ENCODE measurements around the gene DPH6.

DPH6 gene

DNA sequence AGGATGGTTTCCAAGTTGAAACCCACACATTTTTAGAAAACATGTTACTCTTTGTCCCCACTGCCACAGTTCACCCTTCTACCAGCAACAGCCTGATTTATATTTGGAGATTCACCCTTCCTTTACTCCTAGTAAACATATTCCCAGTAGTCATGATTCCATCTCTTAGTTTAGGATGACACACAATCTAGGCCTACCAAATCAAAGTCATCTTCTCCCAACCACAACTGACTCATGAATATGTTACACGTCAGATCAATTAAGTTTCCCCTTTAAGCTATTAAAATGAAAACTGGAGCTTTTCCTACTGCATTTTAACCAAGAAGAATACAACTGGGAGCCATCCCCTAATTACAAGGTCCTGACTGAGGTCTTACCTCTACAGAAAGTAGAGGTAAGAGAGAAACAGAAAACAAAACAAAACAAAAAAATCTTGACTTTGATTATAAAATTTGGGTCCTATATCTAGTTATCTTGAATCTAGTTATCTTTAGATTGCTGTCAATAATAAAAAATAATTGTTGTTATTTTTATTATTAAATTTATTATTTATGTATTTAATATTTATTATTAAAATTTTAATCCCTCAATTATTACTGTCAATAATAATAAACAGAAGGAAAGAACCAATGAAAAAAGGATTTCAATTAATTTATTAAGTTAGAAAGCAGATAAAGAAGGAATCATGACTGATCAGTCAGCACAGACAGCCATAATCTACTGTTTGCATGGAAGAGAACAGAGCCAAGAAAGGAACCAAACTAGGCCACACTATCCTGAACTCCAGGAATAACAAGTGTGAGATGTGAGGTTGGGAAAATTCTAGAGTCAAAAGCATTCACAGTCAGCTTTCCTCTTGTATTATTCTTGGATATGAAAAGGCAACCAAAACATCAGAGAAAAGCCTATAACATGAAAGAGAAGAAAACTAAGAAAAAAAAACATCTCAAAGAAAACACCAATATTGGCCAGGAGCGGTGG lies 12.5 kb downstream of the DPH6 start:
- H3K27ac ChIP-seq = no peak overlapping the region
- no peak overlapping the region for H3K9ac ChIP-seq (ENCODE audit: insufficient read length)
- peaks cover 45% of the 10 kb centered on the region for H3K36me3 ChIP-seq (ENCODE audit: insufficient read depth, low read length)
- H3K9me3 ChIP-seq (ENCODE audit: low read depth, low read length) = no peaks in the 10 kb centered on the region
- no peak for DNase-seq (ENCODE audit: low read depth, low spot score)
- no peak overlapping the region for H3K4me3 ChIP-seq
- TF ChIP-seq POLR2AphosphoS5 (IDR thresholded peaks at IDR 0.05; ENCODE audit: borderline replicate concordance, low read depth, low read length) (no peak), EZH2 (IDR thresholded peaks at IDR 0.05) (no peak), FOXP2 (optimal IDR thresholded peaks at IDR 0.05; ENCODE audit: control extremely low read depth, extremely low read length, insufficient read depth) (no peak)

DNA sequence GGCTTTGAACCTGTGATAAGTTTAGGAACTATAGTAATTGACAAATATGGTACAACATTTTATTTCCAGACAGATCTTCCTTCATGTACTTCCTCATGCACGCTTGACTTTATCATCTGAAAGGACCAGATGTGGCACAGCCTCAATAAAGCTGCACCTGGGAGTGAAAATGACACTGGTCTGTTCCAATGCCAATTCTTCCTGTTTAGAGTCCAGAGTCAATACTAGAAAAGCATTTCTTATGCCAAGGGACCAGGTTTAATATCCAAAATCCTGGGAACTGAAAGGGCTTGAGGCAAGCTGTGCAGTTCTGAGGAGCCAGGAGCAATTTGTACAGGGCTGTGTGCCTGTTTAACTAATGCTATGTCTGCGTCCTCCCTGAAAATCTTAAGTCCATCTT lies 15.3 kb downstream of the DPH6 start:
- DNase-seq (ENCODE audit: low read depth, low spot score) = no peak
- TF ChIP-seq EZH2 (IDR thresholded peaks at IDR 0.05) (no peak), FOXP2 (optimal IDR thresholded peaks at IDR 0.05; ENCODE audit: control extremely low read depth, extremely low read length, insufficient read depth) (no peak)
- Histone ChIP-seq H3K9me3 (ENCODE audit: low read depth, low read length) (no peaks in the 10 kb centered on the region), H3K9ac (ENCODE audit: insufficient read length) (no peak overlapping the region), H3K4me3 (no peak overlapping the region), H3K27ac (no peak overlapping the region), H3K36me3 (ENCODE audit: insufficient read depth, low read length) (peaks cover 26% of the 10 kb centered on the region)

DNA sequence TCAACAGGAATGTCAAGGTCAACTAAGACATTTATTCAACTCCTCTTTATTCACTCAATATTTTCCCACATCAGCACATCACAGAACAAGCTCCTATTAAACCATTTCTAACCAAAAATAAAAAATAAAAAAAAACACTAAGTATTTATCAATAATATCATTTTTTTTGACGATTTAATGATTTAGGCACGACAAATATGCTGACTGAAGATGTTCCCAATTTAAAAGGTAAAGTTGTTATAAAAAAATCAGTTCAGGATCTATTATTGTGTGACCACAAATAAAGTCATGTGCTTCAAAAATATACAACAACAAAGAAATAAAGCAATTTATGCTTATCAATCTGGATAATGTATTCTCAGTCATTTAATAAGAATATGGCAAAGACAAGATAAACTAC lies 16.2 kb downstream of the DPH6 start:
- peaks cover 26% of the 10 kb centered on the region for H3K36me3 ChIP-seq (ENCODE audit: insufficient read depth, low read length)
- no peaks in the 10 kb centered on the region for H3K9me3 ChIP-seq (ENCODE audit: low read depth, low read length)
- no peak overlapping the region for H3K9ac ChIP-seq (ENCODE audit: insufficient read length)
- no peak for DNase-seq (ENCODE audit: low read depth, low spot score)
- TF ChIP-seq FOXP2 (optimal IDR thresholded peaks at IDR 0.05; ENCODE audit: control extremely low read depth, extremely low read length, insufficient read depth) (no peak), EZH2 (IDR thresholded peaks at IDR 0.05) (no peak), POLR2AphosphoS5 (IDR thresholded peaks at IDR 0.05; ENCODE audit: borderline replicate concordance, low read depth, low read length) (no peak)
- no peak overlapping the region for H3K4me3 ChIP-seq
- no peak overlapping the region for H3K27ac ChIP-seq

DNA sequence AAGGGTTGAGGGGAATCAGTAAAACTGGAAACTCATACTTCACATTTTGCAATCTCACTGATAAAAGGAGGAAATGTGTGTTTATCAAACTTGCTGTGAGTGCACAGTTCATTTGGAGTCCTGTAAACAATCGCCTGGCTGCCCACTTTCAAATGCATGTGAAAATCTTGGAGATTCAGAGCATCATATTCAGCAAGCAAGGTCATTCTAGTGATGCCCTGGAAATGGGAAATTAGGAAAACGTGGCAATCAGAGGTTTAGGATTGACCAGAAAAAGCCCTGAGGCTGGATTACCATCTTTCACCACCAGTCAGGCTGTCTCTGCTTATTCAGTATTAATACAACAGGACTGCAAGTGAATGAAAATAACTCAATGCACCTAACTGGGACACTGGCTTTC lies 23.9 kb downstream of the DPH6 start:
- Histone ChIP-seq H3K9me3 (ENCODE audit: low read depth, low read length) (no peaks in the 10 kb centered on the region), H3K27ac (no peak overlapping the region), H3K9ac (ENCODE audit: insufficient read length) (no peak overlapping the region), H3K4me3 (no peak overlapping the region), H3K36me3 (ENCODE audit: insufficient read depth, low read length) (no peaks in the 10 kb centered on the region)
- no peak for DNase-seq (ENCODE audit: low read depth, low spot score)
- no peak for TF ChIP-seq FOXP2 (optimal IDR thresholded peaks at IDR 0.05; ENCODE audit: control extremely low read depth, extremely low read length, insufficient read depth)
- TF ChIP-seq EZH2 (IDR thresholded peaks at IDR 0.05) = no peak
- no peak for TF ChIP-seq POLR2AphosphoS5 (IDR thresholded peaks at IDR 0.05; ENCODE audit: borderline replicate concordance, low read depth, low read length)

DNA sequence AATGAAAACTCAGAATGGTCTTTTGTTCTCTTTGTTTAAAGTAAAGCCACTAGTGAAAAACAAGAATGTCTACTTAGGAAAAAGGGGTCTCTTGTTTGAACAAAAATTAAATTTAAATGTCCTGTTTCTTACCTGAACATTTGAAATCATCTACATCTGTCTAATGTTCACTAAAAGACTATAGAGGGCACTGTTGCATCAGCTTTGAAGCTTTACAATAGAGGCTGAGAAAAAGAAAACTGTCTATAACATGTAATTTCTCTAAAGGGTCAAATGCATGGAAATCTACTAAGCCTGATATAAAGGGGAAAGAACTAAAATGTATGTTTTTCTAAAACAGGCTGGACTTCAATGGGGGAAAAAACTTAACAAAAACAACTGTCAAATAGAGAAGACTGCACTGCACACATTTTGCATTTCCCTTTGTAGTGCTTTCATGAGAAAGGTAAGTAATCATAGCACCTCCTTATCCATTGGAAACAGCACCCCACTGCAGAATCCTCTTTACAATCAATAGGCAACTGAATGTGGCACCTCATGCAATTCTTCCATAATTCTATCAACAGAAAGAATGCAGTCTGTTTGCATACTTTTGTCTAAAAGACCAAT lies 26.3 kb downstream of the DPH6 start:
- Histone ChIP-seq H3K9me3 (ENCODE audit: low read depth, low read length) (no peaks in the 10 kb centered on the region), H3K9ac (ENCODE audit: insufficient read length) (no peak overlapping the region), H3K4me3 (no peak overlapping the region), H3K27ac (no peak overlapping the region), H3K36me3 (ENCODE audit: insufficient read depth, low read length) (no peaks in the 10 kb centered on the region)
- TF ChIP-seq EZH2 (IDR thresholded peaks at IDR 0.05) = no peak
- no peak for TF ChIP-seq POLR2AphosphoS5 (IDR thresholded peaks at IDR 0.05; ENCODE audit: borderline replicate concordance, low read depth, low read length)
- TF ChIP-seq FOXP2 (optimal IDR thresholded peaks at IDR 0.05; ENCODE audit: control extremely low read depth, extremely low read length, insufficient read depth) = no peak
- peak; percentile 55 for DNase-seq (ENCODE audit: low read depth, low spot score)

DNA sequence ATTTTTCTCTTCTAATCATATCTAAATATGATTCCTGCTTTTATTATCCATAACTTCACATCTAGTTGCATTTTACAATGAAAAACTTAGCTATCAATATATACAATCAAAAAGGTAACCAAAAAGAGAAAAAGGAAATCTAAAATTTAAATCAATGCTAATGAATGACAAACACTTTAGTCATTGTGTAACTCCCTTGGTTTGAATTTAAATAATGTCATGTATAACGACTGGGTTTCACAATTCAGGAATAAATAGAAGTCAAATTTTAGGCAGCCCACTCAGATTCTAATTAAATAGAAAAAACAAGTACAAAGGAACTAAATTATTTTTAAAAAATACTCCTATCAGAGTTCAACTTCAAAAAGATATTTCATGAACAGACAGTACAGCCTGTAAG lies 26.9 kb downstream of the DPH6 start:
- H3K36me3 ChIP-seq (ENCODE audit: insufficient read depth, low read length) = no peaks in the 10 kb centered on the region
- TF ChIP-seq FOXP2 (optimal IDR thresholded peaks at IDR 0.05; ENCODE audit: control extremely low read depth, extremely low read length, insufficient read depth) (no peak), POLR2AphosphoS5 (IDR thresholded peaks at IDR 0.05; ENCODE audit: borderline replicate concordance, low read depth, low read length) (no peak), EZH2 (IDR thresholded peaks at IDR 0.05) (no peak)
- H3K27ac ChIP-seq = no peak overlapping the region
- H3K9me3 ChIP-seq (ENCODE audit: low read depth, low read length) = no peaks in the 10 kb centered on the region
- no peak overlapping the region for H3K9ac ChIP-seq (ENCODE audit: insufficient read length)
- no peak for DNase-seq (ENCODE audit: low read depth, low spot score)
- H3K4me3 ChIP-seq = no peak overlapping the region

DNA sequence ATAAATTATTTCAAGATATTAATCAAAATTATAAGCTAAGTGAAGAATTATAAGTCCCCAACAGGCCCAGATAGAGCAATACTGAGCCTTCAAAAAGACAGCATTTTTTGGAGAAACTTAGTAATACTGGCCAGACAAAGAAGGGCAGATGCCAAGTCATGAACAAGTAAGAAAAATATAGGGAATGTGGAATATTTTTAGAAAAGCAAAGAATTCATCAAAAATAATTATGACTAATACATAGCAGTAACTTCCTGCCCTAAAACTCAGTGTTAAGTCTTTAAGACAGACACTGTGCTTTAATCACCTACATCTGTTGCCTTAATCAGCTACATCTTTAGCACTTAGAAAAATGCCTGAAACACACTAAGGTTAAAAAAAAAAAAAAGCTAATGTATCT lies 31.2 kb downstream of the DPH6 start:
- TF ChIP-seq POLR2AphosphoS5 (IDR thresholded peaks at IDR 0.05; ENCODE audit: borderline replicate concordance, low read depth, low read length) (no peak), EZH2 (IDR thresholded peaks at IDR 0.05) (no peak), FOXP2 (optimal IDR thresholded peaks at IDR 0.05; ENCODE audit: control extremely low read depth, extremely low read length, insufficient read depth) (no peak)
- Histone ChIP-seq H3K9ac (ENCODE audit: insufficient read length) (no peak overlapping the region), H3K9me3 (ENCODE audit: low read depth, low read length) (no peaks in the 10 kb centered on the region), H3K27ac (peak overlapping the region; percentile 42; the same call in 1 of the 2 replicates), H3K36me3 (ENCODE audit: insufficient read depth, low read length) (no peaks in the 10 kb centered on the region), H3K4me3 (no peak overlapping the region)
- no peak for DNase-seq (ENCODE audit: low read depth, low spot score)

DNA sequence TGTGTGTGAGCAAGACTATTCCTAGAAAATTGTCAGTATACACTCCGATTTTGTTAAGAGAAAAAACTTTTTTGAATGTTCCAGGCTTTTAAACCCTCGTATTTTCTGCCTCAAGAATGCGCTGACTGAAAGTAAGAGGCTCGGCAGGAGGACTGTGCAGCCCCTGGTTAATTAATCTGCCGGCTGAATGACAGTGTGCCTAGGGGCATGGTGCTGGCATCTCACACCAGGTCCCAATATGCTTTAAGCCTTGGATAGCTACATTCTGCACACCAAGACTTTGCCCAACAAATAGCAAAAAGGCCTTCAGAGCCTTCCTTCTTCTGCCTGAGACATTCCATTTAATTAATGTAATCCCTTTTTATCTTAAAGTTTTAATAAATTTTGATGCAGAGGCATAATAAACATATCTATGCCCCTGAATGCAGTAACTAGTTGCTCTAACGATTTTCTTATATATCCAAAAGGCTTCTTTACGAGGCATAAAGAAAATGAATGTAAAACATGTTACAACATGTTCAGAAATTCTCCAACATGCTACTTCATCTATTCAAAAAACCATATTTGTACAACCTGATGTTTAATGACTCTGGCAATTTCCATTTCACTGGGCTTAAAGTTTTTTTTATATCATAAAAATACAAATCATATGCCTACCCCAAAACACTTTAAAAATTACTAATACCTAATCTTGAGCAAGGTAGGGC lies 37.9 kb downstream of the DPH6 start:
- DNase-seq (ENCODE audit: low read depth, low spot score) = no peak
- H3K27ac ChIP-seq = peak overlapping the region; percentile 71
- no peaks in the 10 kb centered on the region for H3K9me3 ChIP-seq (ENCODE audit: low read depth, low read length)
- H3K9ac ChIP-seq (ENCODE audit: insufficient read length) = no peak overlapping the region
- TF ChIP-seq POLR2AphosphoS5 (IDR thresholded peaks at IDR 0.05; ENCODE audit: borderline replicate concordance, low read depth, low read length) (no peak), FOXP2 (optimal IDR thresholded peaks at IDR 0.05; ENCODE audit: control extremely low read depth, extremely low read length, insufficient read depth) (no peak), EZH2 (IDR thresholded peaks at IDR 0.05) (no peak)
- peak overlapping the region; percentile 69 for H3K4me3 ChIP-seq
- no peaks in the 10 kb centered on the region for H3K36me3 ChIP-seq (ENCODE audit: insufficient read depth, low read length)
